HepG2 (cell line): Measurements from ENCODE around the gene TMEM187. TPM values are rescaled to one million over a fixed set of nuclear protein-coding genes. Genes with fewer than 3 reads are reported as not detected.

Experiments
- AGO1 ChIP-seq: fragments of 200-400 bp; formaldehyde crosslinking; IDR thresholded peaks from 2 replicates; pipeline ENCODE4 v1.6.1; 2017; ENCODE audit warnings: mild to moderate bottlenecking, low read depth, low read length, moderate library complexity; ENCODE audit not compliant: poor library complexity, severe bottlenecking
- AHDC1 ChIP-seq: sonication (generic); formaldehyde crosslinking; IDR thresholded peaks from 2 replicates; pipeline ENCODE4 v1.5.1; 2020; ENCODE audit warnings: mild to moderate bottlenecking, missing genetic modification reagents, borderline replicate concordance
- ARID3A ChIP-seq: IDR thresholded peaks from 2 replicates; pipeline ENCODE4 v1.6.1; 2012; ENCODE audit warnings: low read depth, low read length, improper control_type of control experiment
- FIP1L1 ChIP-seq: fragments of 200-400 bp; formaldehyde crosslinking; IDR thresholded peaks from 2 replicates; pipeline ENCODE4 v1.6.1; 2018; ENCODE audit warnings: low read depth, mild to moderate bottlenecking, low read length, moderate library complexity, borderline replicate concordance; ENCODE audit not compliant: insufficient read depth
- SP2 ChIP-seq: sonication (generic); formaldehyde crosslinking; IDR thresholded peaks from 2 replicates; pipeline ENCODE4 v1.5.1; 2020; ENCODE audit warnings: mild to moderate bottlenecking, missing genetic modification reagents
- SRSF9 ChIP-seq: fragments of 200-400 bp; formaldehyde crosslinking; IDR thresholded peaks from 2 replicates; pipeline ENCODE4 v1.6.1; 2018; ENCODE audit warnings: borderline replicate concordance, mild to moderate bottlenecking, low read depth, low read length; ENCODE audit not compliant: insufficient read depth, poor library complexity, severe bottlenecking
- ZEB1 ChIP-seq: IDR thresholded peaks from 2 replicates; pipeline ENCODE4 v1.6.1; 2012; ENCODE audit warnings: mild to moderate bottlenecking, low read depth, inconsistent platforms; ENCODE audit not compliant: insufficient replicate concordance
- ZNF18 ChIP-seq: sonication (generic); formaldehyde crosslinking; IDR thresholded peaks from 2 replicates; pipeline ENCODE4 v1.8.0; 2022; ENCODE audit warnings: mild to moderate bottlenecking, missing genetic modification reagents; ENCODE audit not compliant: insufficient replicate concordance
- ZNF205 ChIP-seq: IDR thresholded peaks from 2 replicates; pipeline ENCODE4 v1.6.1; 2018; ENCODE audit warnings: missing biosample characterization, missing genetic modification reagents
- ZNF33B ChIP-seq: sonication (generic); formaldehyde crosslinking; IDR thresholded peaks from 2 replicates; pipeline ENCODE4 v1.5.1; 2020; ENCODE audit warnings: mild to moderate bottlenecking, missing genetic modification reagents
- ZNF772 ChIP-seq: sonication (generic); formaldehyde crosslinking; IDR thresholded peaks from 2 replicates; pipeline ENCODE4 v1.5.0; 2020; ENCODE audit warnings: mild to moderate bottlenecking, missing genetic modification reagents
- polyA plus RNA-seq, 8 experiments: library from polyadenylated mRNA; depleted of rRNA in 3 of 8; stranded (reverse) in 7 of 8; unstranded in 1 of 8; fragments of >200 nt; fragmentation: Illumina TruSeq in 4 of 8; extraction: Trizol in 4 of 8; gene quantifications; 2 replicates each; pipeline versions ENCODE4 v1.2.1 to v1.2.3, GENCODE V29; 2011 to 2016; ENCODE audit warnings: low read depth in 4 of 8, missing spikeins in 1 of 8, mixed read lengths in 1 of 8; ENCODE audit not compliant: insufficient read depth in 1 of 8
- total RNA-seq, 5 experiments: library from RNA; depleted of rRNA; stranded (reverse); fragments of >200 nt; fragmentation: Illumina TruSeq; extraction: Trizol; gene quantifications; 2 replicates each; pipeline ENCODE4 v1.2.3, GENCODE V29; 2016; ENCODE audit warnings: low read depth in 1 of 5
- TF ChIP-seq, protein P1 (sequence below): IDR thresholded peaks from 2 replicates; pipeline ENCODE4 v1.6.1; 2016; ENCODE audit warnings: missing biosample characterization, missing genetic modification reagents, low read depth
- TF ChIP-seq, protein P2 (sequence below): sonication (generic); formaldehyde crosslinking; IDR thresholded peaks from 2 replicates; pipeline ENCODE4 v1.4.0; 2020; ENCODE audit warnings: missing genetic modification reagents
- TF ChIP-seq, protein P3 (sequence below): sonication (generic); formaldehyde crosslinking; IDR thresholded peaks from 2 replicates; pipeline ENCODE4 v1.8.1; 2023; ENCODE audit warnings: mild to moderate bottlenecking, moderate library complexity, missing genetic modification reagents

TMEM187 gene
- total and polyA plus RNA-seq, 2 of the 13 experiments (the other 11 are each of a cell fraction or from before 2014, with no cell fraction given): 2.2 to 6.2 TPM

DNA sequence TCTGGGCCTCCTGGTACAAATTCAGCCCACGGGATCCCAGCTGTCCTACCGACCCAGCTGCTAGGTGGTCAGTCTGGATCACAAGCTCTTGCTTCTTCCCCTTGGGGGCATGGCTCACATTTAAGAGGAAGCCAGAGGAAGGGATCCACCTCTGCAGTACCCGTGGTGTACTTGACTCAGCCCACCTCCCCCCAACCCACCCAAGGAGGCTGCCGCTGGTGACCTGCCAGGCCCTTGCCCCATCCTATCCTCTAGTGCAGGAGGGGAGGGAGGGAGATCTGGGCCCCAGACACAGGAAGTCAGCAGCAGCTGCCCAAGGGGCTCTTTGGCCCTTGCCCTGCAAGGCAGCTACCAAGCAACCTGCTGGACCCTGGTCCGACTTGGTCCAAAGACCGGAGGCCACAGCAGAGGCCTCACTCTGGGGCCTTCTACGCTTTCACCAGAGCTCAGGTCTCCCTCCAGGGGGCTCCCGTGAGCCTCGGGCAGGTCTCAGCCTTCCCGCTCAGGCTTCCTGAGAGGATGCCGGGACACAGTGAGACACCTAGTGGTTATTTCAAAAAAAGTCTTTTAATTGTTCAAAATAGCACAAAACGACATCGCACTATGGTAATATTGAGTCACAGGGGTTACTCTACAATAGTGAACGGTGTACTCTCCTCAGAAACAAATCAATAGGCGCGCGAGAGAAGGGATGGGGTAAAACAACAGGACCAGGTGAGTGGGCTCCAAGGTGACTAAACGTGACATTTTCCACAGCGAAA lies 25.4 kb upstream of the TMEM187 start (continued):
- no peak for TF ChIP-seq AHDC1 (CRISPR knock-in tag)
- no peak for TF ChIP-seq ZNF772 (CRISPR knock-in tag)
- TF ChIP-seq FIP1L1: no peak
- TF ChIP-seq ZNF18: no peak
- TF ChIP-seq ZEB1: no peak
- TF ChIP-seq SP2 (CRISPR knock-in tag): no peak
- TF ChIP-seq, protein P1, sequence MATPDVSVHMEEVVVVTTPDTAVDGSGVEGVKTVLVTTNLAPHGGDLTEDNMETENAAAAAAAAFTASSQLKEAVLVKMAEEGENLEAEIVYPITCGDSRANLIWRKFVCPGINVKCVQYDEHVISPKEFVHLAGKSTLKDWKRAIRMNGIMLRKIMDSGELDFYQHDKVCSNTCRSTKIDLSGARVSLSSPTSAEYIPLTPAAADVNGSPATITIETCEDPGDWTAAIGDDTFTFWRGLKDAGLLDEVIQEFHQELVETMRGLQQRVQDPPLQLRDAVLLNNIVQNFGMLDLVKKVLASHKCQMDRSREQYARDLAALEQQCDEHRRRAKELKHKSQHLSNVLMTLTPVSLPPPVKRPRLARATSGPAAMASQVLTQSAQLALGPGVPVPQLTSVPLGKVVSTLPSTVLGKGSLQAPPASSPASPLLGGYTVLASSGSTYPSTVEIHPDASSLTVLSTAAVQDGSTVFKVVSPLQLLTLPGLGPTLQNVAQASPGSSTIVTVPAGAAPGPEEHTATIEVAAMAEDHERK (CRISPR knock-in tag): no peak
- peak; percentile 24 for TF ChIP-seq AGO1
- TF ChIP-seq ARID3A: 0 out of 2 replicates have a peak, but pooled peaks have one; percentile 5
- TF ChIP-seq ZNF205: no peak
- no peak for TF ChIP-seq SRSF9
- TF ChIP-seq, protein P2, sequence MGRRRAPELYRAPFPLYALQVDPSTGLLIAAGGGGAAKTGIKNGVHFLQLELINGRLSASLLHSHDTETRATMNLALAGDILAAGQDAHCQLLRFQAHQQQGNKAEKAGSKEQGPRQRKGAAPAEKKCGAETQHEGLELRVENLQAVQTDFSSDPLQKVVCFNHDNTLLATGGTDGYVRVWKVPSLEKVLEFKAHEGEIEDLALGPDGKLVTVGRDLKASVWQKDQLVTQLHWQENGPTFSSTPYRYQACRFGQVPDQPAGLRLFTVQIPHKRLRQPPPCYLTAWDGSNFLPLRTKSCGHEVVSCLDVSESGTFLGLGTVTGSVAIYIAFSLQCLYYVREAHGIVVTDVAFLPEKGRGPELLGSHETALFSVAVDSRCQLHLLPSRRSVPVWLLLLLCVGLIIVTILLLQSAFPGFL: no peak
- TF ChIP-seq, protein P3, sequence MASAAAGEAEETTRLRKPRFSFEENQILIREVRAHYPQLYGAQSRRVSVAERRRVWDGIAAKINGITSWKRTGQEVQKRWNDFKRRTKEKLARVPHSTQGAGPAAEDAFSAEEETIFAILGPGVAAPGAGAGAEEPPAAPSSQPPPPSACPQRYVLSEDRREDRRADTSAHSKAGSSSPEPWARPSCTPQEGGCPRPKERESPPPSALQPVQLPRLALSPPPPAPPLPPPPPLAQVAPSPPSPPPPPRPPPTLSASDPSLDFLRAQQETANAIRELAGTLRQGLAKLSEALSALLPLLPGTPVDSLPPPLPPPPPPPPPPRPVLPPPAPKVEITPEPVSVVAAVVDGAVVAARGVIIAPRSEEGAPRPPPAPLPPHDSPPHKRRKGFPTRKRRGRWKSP (CRISPR knock-in tag): no peak
- no peak for TF ChIP-seq ZNF33B (CRISPR knock-in tag)
